Epithelial cell of proximal tubule (primary cell): ENCODE measurements around the gene WDR64. TPM values are rescaled to one million over a fixed set of nuclear protein-coding genes. Genes with fewer than 3 reads are reported as not detected.

Source experiments
- DNase-seq: peaks from one replicate; pipeline ENCODE4 v3.0.0-alpha.2; 2011; ENCODE audit warnings: low read depth
- H3K4me3 ChIP-seq: 2 replicates; pipeline ENCODE4 v1.5.1; 2011; ENCODE audit warnings: low read depth, mild to moderate bottlenecking, low read length
- total RNA-seq: library from RNA; depleted of rRNA; stranded (reverse); fragments of >200 nt; gene quantifications from 2 replicates; pipeline ENCODE4 v1.2.3, GENCODE V29; 2015
- TF ChIP-seq, protein P1 (sequence below): conservative IDR thresholded peaks from 2 replicates; pipeline ENCODE4 v1.5.1; 2012; ENCODE audit warnings: low read depth, mild to moderate bottlenecking, low read length

The WDR64 gene
- total RNA-seq, 1 donor from 2014 or later = not detected

GRCh38 chr1:241637604-241638003, 14.5 kb upstream of the WDR64 start:
- peak overlapping the region; percentile 95 for H3K4me3 ChIP-seq
- TF ChIP-seq, protein P1, sequence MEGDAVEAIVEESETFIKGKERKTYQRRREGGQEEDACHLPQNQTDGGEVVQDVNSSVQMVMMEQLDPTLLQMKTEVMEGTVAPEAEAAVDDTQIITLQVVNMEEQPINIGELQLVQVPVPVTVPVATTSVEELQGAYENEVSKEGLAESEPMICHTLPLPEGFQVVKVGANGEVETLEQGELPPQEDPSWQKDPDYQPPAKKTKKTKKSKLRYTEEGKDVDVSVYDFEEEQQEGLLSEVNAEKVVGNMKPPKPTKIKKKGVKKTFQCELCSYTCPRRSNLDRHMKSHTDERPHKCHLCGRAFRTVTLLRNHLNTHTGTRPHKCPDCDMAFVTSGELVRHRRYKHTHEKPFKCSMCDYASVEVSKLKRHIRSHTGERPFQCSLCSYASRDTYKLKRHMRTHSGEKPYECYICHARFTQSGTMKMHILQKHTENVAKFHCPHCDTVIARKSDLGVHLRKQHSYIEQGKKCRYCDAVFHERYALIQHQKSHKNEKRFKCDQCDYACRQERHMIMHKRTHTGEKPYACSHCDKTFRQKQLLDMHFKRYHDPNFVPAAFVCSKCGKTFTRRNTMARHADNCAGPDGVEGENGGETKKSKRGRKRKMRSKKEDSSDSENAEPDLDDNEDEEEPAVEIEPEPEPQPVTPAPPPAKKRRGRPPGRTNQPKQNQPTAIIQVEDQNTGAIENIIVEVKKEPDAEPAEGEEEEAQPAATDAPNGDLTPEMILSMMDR = no peak
- no peak for DNase-seq

DNA sequence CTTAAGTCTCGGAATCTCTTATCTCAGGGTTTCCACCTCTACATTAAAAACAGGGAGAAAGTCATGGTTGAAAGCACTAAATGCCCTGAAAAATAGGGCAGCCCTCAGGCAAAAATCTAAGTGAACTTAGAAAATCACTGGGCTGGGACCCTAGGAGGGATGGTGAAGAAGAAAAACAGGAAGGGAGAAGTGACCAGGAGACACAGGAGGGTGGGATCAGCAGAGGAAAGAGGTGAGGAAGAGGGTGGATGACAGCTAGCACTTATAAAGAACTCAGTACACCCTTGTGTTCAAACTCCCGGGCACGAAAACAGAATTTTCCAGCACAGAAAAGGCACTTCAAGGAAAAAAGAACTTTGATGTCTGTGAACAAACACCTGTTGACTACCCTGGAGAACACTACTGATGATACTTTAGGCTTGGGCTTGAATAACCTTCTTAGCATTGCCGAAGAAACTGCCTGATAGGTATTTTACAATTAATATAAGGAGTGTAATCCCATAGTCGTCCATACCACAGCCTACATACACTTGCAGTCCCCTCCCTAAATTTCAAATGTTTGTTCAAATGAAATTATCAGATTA, 13.9 kb upstream of the WDR64 start:
- TF ChIP-seq, protein P1 = no peak
- peak overlapping the region; percentile 95 for H3K4me3 ChIP-seq
- no peak for DNase-seq

DNA sequence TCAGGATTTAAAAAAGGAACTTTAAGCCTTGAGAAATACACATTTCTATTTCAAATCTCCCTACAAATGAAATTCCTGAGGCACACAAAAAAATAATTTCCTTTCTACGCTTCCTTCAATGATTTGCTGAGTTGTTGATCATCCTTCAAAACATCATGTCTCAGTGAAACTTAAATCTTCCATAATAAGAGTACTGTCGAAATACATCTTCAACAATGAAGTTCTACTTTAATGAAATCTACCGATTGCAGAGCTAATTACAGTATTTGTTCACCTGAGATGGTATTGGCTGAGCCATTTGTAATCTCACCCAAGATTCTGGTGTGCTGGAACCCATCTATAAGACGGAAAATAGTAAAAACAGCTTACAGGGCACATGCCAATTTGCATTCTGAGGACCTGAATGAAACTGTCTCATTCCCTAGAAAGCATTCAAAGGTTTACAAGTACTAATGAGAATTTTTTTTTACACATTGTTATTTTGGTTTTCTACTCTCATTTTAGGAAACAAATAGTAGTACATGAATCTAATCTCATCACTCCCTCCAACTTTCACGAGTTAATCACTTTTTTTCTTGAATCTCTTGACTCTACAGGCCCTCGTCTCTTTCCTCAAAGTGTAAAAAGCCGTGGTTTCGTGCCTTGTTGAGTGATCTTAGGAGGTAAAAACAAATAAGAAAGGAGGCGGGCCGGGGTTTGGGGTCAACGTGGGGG, 13.0 kb upstream of the WDR64 start:
- no peak for DNase-seq
- H3K4me3 ChIP-seq = peak overlapping the region; percentile 95
- TF ChIP-seq, protein P1 = no peak

GRCh38 chr1:241639623-241640148, 12.4 kb upstream of the WDR64 start:
- no peak for DNase-seq
- peak overlapping the region; percentile 95 for H3K4me3 ChIP-seq
- TF ChIP-seq, protein P1 = no peak

DNA sequence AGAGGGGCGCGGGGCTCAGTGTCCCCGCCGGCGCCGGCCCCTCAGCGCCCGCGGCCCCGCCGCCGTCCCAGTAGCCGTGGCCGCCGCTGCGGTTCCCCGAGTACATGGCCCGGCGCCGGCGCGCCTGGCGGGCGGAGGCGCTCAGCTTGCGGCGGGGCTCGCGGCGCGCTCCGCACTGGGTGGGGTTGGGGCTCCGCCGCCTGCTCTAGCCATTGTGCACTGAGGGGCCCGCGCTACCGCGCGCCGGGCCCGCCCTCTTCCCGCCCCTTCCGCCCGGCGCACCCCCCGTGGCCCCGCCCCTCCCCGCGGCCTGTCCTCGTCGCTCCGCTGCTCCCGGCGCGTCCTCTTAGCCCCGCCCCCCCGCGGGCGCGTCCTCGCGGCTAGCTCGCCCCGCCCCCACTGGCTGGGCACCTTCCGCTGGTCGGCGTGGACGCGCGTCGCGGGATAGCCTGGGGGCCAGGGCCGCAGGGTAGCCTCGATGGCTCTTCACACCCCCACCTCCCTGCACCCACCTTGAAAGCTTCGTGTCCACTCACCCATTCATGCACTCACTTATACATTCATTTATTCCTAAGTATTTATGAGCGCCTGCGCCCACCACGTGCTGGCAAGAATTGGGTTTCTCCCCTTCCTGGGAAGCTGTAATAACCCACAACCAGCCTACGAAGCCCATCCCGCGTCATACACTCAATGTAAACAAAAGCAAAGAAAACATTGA, 11.8 kb upstream of the WDR64 start, which contains the start of the genes CHML and OPN3:
TSS of gene CHML (minus strand) at position 221 of the 718 bp plus-strand sequence. CDS start 4,603 bp downstream, outside the sequence.
TSS of gene OPN3 (minus strand) at position 221 of the 718 bp plus-strand sequence. CDS start at position 106, 115 bp downstream.
- no peak for DNase-seq
- H3K4me3 ChIP-seq = peak within 1 kb of the TSS; percentile 95
- TF ChIP-seq, protein P1 = no peak

- TF ChIP-seq, protein P1 = no peak
- DNase-seq = no peak
- peak overlapping the region; percentile 95 for H3K4me3 ChIP-seq
These were observed 11.0 kb upstream of the WDR64 start for GRCh38 chr1:241640867-241641622.
